Stimulated activated CD8-positive, alpha-beta memory T cell treated with anti-CD3 and anti-CD28 coated beads, Interleukin-7, amount 100 ng/mL, for 24 hours (primary cell): Measurements from ENCODE around the gene INPPL1.
"Not testable (repeated sequence)": the region's sequence is repeated elsewhere in the genome, so short reads cannot be mapped to it uniquely, and the experiment has no call there.

Source experiments
- DNase-seq: peaks from one replicate; pipeline ENCODE4 v3.0.0-alpha.2; 2020; ENCODE audit warnings: low read depth

Gene INPPL1

GRCh38 chr11:72224564-72225410 is at the start of gene INPPL1:
TSS of gene INPPL1 (plus strand) at chr11:72224767. CDS start at chr11:72224985, 218 bp downstream.
- no peak for DNase-seq

GRCh38 chr11:72177656-72178055 is 46.9 kb upstream of the INPPL1 start:
- DNase-seq = no peak

GRCh38 chr11:72179049-72179803 is 45.3 kb upstream of the INPPL1 start:
- DNase-seq = no peak

- no peak for DNase-seq
Measured at GRCh38 chr11:72179804-72180396, 44.7 kb upstream of the INPPL1 start.

- not testable (repeated sequence) for DNase-seq
Measured at GRCh38 chr11:72180892-72181552, 43.5 kb upstream of the INPPL1 start.

- not testable (repeated sequence) for DNase-seq
Measured at GRCh38 chr11:72181553-72181958, 43.0 kb upstream of the INPPL1 start.

- DNase-seq = no peak
Measured at GRCh38 chr11:72188267-72188666, 36.3 kb upstream of the INPPL1 start.

GRCh38 chr11:72189455-72190250 is 34.9 kb upstream of the INPPL1 start:
- no peak for DNase-seq

- DNase-seq = no peak
Measured at GRCh38 chr11:72190631-72191071, 33.9 kb upstream of the INPPL1 start.

- no peak for DNase-seq
Measured at GRCh38 chr11:72191961-72192381, 32.6 kb upstream of the INPPL1 start, which contains the start of gene FOLR1. TSS of gene FOLR1 (plus strand) at chr11:72192140. CDS start at chr11:72192174, 34 bp downstream.

GRCh38 chr11:72195518-72196270 is 28.9 kb upstream of the INPPL1 start:
- no peak for DNase-seq

- DNase-seq = not testable (repeated sequence)
Measured at GRCh38 chr11:72201445-72201844, 23.1 kb upstream of the INPPL1 start.

- no peak for DNase-seq
Measured at GRCh38 chr11:72202571-72202970, 22.0 kb upstream of the INPPL1 start.

- DNase-seq = no peak
Measured at GRCh38 chr11:72203163-72203562, 21.4 kb upstream of the INPPL1 start.

GRCh38 chr11:72204886-72205285 is 19.7 kb upstream of the INPPL1 start:
- no peak for DNase-seq

- DNase-seq = not testable (repeated sequence)
Measured at GRCh38 chr11:72206794-72207193, 17.8 kb upstream of the INPPL1 start.

GRCh38 chr11:72208281-72208680 is 16.3 kb upstream of the INPPL1 start:
- no peak for DNase-seq

GRCh38 chr11:72209101-72209500 is 15.5 kb upstream of the INPPL1 start:
- no peak for DNase-seq

- no peak for DNase-seq
Measured at GRCh38 chr11:72216638-72217037, 7.9 kb upstream of the INPPL1 start, which contains the start of gene FOLR2. TSS of gene FOLR2 (plus strand) at chr11:72216794. CDS start at chr11:72218585, 1,791 bp downstream.

GRCh38 chr11:72217841-72218240 is 6.7 kb upstream of the INPPL1 start:
- no peak for DNase-seq
